PC-9 (cell line): ENCODE results near the gene RPL28.

ENCODE experiments used
- EZH2 ChIP-seq: fragments of 200-600 bp; sonication (generic); IDR thresholded peaks from 2 replicates; pipeline ENCODE4 v1.8.0; 2017; ENCODE audit warnings: antibody characterized with exemption, low read depth
- TF ChIP-seq, protein P1 (sequence below): fragments of 200-600 bp; sonication (generic); conservative IDR thresholded peaks from 2 replicates; pipeline ENCODE4 v1.6.1; 2017; ENCODE audit warnings: mixed run types, antibody characterized with exemption, mild to moderate bottlenecking, moderate library complexity

DNA sequence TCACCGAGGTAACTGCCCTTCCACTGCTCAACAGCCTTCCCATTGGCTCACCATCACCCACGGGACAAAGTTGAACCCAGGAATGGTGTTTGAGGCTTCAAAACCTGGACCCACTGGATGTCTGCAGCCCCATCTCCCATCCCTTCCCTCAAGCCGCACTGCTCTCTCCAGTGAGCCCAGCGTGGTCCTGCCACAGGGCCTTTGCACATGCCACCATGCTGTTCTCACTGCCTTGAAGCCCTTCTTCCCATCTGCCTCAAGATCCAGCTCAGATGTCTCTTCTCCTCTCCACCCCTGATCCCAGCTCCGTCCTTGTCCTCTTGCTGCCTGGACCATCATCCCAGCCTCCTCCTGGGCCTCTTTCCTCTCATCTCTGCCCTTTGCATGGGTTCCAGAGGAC is 53.3 kb downstream of the RPL28 start:
- TF ChIP-seq, protein P1, sequence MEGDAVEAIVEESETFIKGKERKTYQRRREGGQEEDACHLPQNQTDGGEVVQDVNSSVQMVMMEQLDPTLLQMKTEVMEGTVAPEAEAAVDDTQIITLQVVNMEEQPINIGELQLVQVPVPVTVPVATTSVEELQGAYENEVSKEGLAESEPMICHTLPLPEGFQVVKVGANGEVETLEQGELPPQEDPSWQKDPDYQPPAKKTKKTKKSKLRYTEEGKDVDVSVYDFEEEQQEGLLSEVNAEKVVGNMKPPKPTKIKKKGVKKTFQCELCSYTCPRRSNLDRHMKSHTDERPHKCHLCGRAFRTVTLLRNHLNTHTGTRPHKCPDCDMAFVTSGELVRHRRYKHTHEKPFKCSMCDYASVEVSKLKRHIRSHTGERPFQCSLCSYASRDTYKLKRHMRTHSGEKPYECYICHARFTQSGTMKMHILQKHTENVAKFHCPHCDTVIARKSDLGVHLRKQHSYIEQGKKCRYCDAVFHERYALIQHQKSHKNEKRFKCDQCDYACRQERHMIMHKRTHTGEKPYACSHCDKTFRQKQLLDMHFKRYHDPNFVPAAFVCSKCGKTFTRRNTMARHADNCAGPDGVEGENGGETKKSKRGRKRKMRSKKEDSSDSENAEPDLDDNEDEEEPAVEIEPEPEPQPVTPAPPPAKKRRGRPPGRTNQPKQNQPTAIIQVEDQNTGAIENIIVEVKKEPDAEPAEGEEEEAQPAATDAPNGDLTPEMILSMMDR = no peak
- no peak for TF ChIP-seq EZH2
